Measurements from ENCODE around the gene AVP.

DNA sequence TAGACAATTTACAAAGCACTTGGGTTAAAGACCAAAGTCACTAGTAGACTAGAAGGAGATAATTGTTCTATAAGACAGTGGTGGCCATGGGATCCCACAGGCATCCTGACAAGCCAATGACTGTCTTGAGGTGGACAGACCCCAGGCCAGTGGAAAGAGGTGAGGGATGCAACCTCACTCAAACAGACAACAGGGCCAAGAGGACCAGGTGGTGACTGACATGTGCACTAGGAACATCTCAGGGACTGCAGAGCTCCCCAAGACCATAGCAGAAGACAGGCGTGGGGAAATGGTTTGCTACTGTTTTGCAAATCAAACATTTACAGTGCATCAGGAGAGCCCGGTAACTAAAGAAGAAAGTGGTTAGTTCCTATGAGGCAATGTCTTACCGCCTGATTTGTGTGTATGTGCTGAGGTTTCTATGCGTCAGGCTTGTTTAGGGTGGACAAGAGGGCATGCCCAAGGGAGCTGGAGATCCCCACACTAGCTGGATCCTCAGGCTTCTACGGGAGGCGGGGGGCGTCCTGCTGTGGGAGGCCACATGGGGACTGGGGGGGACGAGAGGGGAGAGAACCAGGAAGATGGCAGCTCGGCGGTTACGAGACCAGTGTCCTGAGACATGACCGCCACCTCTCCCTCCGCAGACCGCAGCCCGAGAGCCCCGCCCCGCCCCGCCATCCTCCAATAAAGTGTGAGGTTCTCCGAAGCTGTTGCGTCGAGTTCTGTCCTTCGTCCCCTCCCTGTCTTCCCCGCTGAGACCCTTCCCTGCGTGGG lies 39.3 kb downstream of the AVP start:
- TF ChIP-seq, protein P1, sequence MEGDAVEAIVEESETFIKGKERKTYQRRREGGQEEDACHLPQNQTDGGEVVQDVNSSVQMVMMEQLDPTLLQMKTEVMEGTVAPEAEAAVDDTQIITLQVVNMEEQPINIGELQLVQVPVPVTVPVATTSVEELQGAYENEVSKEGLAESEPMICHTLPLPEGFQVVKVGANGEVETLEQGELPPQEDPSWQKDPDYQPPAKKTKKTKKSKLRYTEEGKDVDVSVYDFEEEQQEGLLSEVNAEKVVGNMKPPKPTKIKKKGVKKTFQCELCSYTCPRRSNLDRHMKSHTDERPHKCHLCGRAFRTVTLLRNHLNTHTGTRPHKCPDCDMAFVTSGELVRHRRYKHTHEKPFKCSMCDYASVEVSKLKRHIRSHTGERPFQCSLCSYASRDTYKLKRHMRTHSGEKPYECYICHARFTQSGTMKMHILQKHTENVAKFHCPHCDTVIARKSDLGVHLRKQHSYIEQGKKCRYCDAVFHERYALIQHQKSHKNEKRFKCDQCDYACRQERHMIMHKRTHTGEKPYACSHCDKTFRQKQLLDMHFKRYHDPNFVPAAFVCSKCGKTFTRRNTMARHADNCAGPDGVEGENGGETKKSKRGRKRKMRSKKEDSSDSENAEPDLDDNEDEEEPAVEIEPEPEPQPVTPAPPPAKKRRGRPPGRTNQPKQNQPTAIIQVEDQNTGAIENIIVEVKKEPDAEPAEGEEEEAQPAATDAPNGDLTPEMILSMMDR (optimal IDR thresholded peaks at IDR 0.05 in 1 of 3, IDR thresholded peaks at IDR 0.05 in 1 of 3, conservative IDR thresholded peaks at IDR 0.05 in 1 of 3; ENCODE audit: extremely low read depth in 1 of 3, insufficient read depth in 2 of 3, low read length in 3 of 3), result no peak
- TF ChIP-seq EZH2 (IDR thresholded peaks at IDR 0.05; ENCODE audit: low read length), result no peak

All from keratinocyte (primary cell).